NB4 (cell line): ENCODE results near the gene PPP1R13L.

Source experiments
- CTCF ChIP-seq: IDR thresholded peaks from one replicate; pipeline ENCODE4 v1.5.1; 2012; ENCODE audit warnings: low read depth, low read length
- MAX ChIP-seq: IDR thresholded peaks from 2 replicates; pipeline ENCODE4 v1.6.1; 2011; ENCODE audit warnings: low read depth, low read length
- MYC ChIP-seq: IDR thresholded peaks from 2 replicates; pipeline ENCODE4 v1.6.1; 2011; ENCODE audit warnings: low read depth, low read length
- POLR2A ChIP-seq: IDR thresholded peaks from 2 replicates; pipeline ENCODE4 v1.6.1; 2011; ENCODE audit warnings: mild to moderate bottlenecking; ENCODE audit not compliant: insufficient read length; ENCODE audit errors: extremely low read depth

- TF ChIP-seq CTCF (no peak), POLR2A (no peak), MAX (no peak), MYC (no peak)
These were observed 57.1 kb downstream of the PPP1R13L start for GRCh38 chr19:45347570-45348366.
